Superior temporal gyrus (tissue), 1 donor: ENCODE data around the gene SPTB.

Experiments used
- DNase-seq: peaks from one replicate; pipeline ENCODE4 v3.0.0-alpha.2; 2016; ENCODE audit errors: extremely low spot score

Gene SPTB

GRCh38 chr14:64766430-64767151 lies 113.1 kb downstream of the SPTB start:
- DNase-seq: no peak

- DNase-seq: no peak
Observed at GRCh38 chr14:64765740-64766302, 113.9 kb downstream of the SPTB start.

GRCh38 chr14:64764641-64765520 lies 114.8 kb downstream of the SPTB start:
- peak; percentile 92 for DNase-seq

GRCh38 chr14:64763801-64764621 lies 115.7 kb downstream of the SPTB start:
- DNase-seq: peak; percentile 45

GRCh38 chr14:64763085-64763782 lies 116.5 kb downstream of the SPTB start:
- DNase-seq: no peak

- DNase-seq: peak; percentile 64
Observed at GRCh38 chr14:64762044-64763034, 117.4 kb downstream of the SPTB start.

- no peak for DNase-seq
Observed at GRCh38 chr14:64761441-64762043, 118.2 kb downstream of the SPTB start.

GRCh38 chr14:64760916-64761315 lies 118.8 kb downstream of the SPTB start:
- DNase-seq: no peak

- no peak for DNase-seq
Observed at GRCh38 chr14:64760146-64760755, 119.5 kb downstream of the SPTB start.

- no peak for DNase-seq
Observed at GRCh38 chr14:64759555-64759938, 120.2 kb downstream of the SPTB start.

- no peak for DNase-seq
Observed at GRCh38 chr14:64758691-64759554, 120.8 kb downstream of the SPTB start.

GRCh38 chr14:64758025-64758521 lies 121.6 kb downstream of the SPTB start:
- DNase-seq: no peak

GRCh38 chr14:64757601-64758000 lies 122.1 kb downstream of the SPTB start:
- no peak for DNase-seq

- DNase-seq: no peak
Observed at GRCh38 chr14:64756712-64757111, 123.0 kb downstream of the SPTB start.

- DNase-seq: no peak
Observed at GRCh38 chr14:64755781-64756221, 123.9 kb downstream of the SPTB start.

- DNase-seq: no peak
Observed at GRCh38 chr14:64754685-64755084, 125.0 kb downstream of the SPTB start.

GRCh38 chr14:64753999-64754398 lies 125.7 kb downstream of the SPTB start:
- DNase-seq: no peak

GRCh38 chr14:64753374-64753773 lies 126.3 kb downstream of the SPTB start:
- DNase-seq: no peak
